Spleen (tissue), 11 donors: ENCODE results near the gene KHDRBS2. TPM values are rescaled to one million over a fixed set of nuclear protein-coding genes. Genes with fewer than 3 reads are reported as not detected.

Experiments
- DNase-seq: peaks from one replicate; pipeline ENCODE4 v3.0.0-alpha.2; 2020
- H3K27ac ChIP-seq, 8 donors: fragments of 200-600 bp; sonication (generic) in 7 of 8; 1 replicate in 4 of 8; 2 replicates in 4 of 8; pipeline versions ENCODE4 v1.5.0 to v1.8.0; 2016 to 2021; ENCODE audit warnings: inconsistent platforms in 4 of 8, mild to moderate bottlenecking in 4 of 8, moderate library complexity in 1 of 8
- H3K27me3 ChIP-seq, 7 donors: fragments of 200-600 bp; sonication (generic) in 6 of 7; replicated peaks in 1 of 7; 1 replicate in 4 of 7; 2 replicates in 3 of 7; pipeline versions ENCODE4 v1.5.0 to v1.8.0; 2016 to 2021; ENCODE audit warnings: inconsistent platforms in 3 of 7, mild to moderate bottlenecking in 1 of 7
- H3K36me3 ChIP-seq, 6 donors: fragments of 200-600 bp; sonication (generic) in 5 of 6; 1 replicate in 4 of 6; 2 replicates in 2 of 6; pipeline versions ENCODE4 v1.5.0 to v1.8.0; 2016 to 2021; ENCODE audit warnings: inconsistent platforms in 2 of 6
- H3K4me1 ChIP-seq, 6 donors: fragments of 200-600 bp; sonication (generic) in 5 of 6; 1 replicate in 3 of 6; 2 replicates in 3 of 6; pipeline versions ENCODE4 v1.5.0 to v1.8.0; 2016 to 2021; ENCODE audit warnings: inconsistent platforms in 3 of 6
- H3K4me3 ChIP-seq, 8 donors: fragments of 200-600 bp; sonication (generic) in 7 of 8; 1 replicate in 4 of 8; 2 replicates in 4 of 8; pipeline versions ENCODE4 v1.5.0 to v1.8.0; 2016 to 2021; ENCODE audit warnings: inconsistent platforms in 4 of 8, mild to moderate bottlenecking in 4 of 8, moderate library complexity in 2 of 8
- H3K9me3 ChIP-seq, 8 donors: fragments of 200-600 bp; sonication (generic) in 7 of 8; 1 replicate in 4 of 8; 2 replicates in 4 of 8; pipeline versions ENCODE4 v1.5.0 to v1.8.0; 2016 to 2021; ENCODE audit warnings: inconsistent platforms in 4 of 8
- CTCF ChIP-seq, 11 experiments: fragments of 200-600 bp in 7 of 11; fragments of 450-650 bp in 4 of 11; sonication (generic) in 4 of 11; IDR thresholded peaks in 8 of 11; conservative IDR thresholded peaks in 3 of 11; 1 replicate in 7 of 11; 2 replicates in 4 of 11; pipeline versions ENCODE4 v1.4.0 to v1.8.0; 2016 to 2021; ENCODE audit warnings: antibody characterized with exemption in 11 of 11, inconsistent platforms in 4 of 11, mild to moderate bottlenecking in 1 of 11
- POLR2A ChIP-seq, 3 donors: fragments of 450-650 bp; IDR thresholded peaks; one replicate each; pipeline ENCODE4 v1.5.1; 2017; ENCODE audit warnings: antibody characterized with exemption in 3 of 3, mild to moderate bottlenecking in 1 of 3
- POLR2AphosphoS5 ChIP-seq, 3 donors: sonication (generic); formaldehyde crosslinking; IDR thresholded peaks; one replicate each; pipeline ENCODE4 v1.5.1; 2017; ENCODE audit warnings: antibody characterized with exemption in 3 of 3
- WGBS, 5 donors: extraction: QIAGEN DNeasy Blood & Tissue Kit in 3 of 5; methylation state at CpG; one replicate each; pipeline versions ENCODE4 v1.1.5 to v1.1.7; 2013 to 2018; 5-methylcytosine and 5-hydroxymethylcytosine counted together
- intact Hi-C: fragments of 100-400 bp; cut with DNase I; formaldehyde crosslinking; loops from one replicate; pipeline ENCODE4 v1.15.0; 2023; ENCODE audit warnings: low total_unique reads
- polyA plus RNA-seq, 3 donors: library from polyadenylated mRNA; stranded (reverse); fragments of 200-250 nt; gene quantifications; one replicate each; pipeline ENCODE4 v1.2.1, GENCODE V29; 2013
- total RNA-seq, 7 donors: library from RNA; depleted of rRNA in 3 of 7; stranded (reverse); fragments of >200 nt in 3 of 7; fragmentation: NEBNext Ultra II Directional in 4 of 7; extraction: Animal tissue kit (Norgen Biotek cat#: 25700) in 4 of 7; gene quantifications; one replicate each; pipeline versions ENCODE4 v1.1.0 to v1.2.1, GENCODE V29; 2016 to 2021
- donor health status: healthy with polysubstance abuse.
- donor health status: DM: no; HTN: no; CAD: no; lungs with moderate emphysema.
- donor health status: DM: no; HTN: no; CAD: no.
- donor health status: Bipolar disorder and iron deficiency.
- donor health status: healthy.
- donor health status: DM: no; HTN: no; CAD: no.
- donor health status: DM: yes; HTN: yes; CAD: no.

KHDRBS2 gene
- total and polyA plus RNA-seq, 10 donors: 1.0 to 11.7 (median 3.9) TPM

GRCh38 chr6:62192593-62192992 lies 93.4 kb downstream of the KHDRBS2 start:
- Histone ChIP-seq H3K27me3 (no peaks in the 10 kb centered on the region), H3K4me1 (no peaks in the 10 kb centered on the region), H3K9me3 (peaks cover 0 to 7% (median 3%) of the 10 kb centered on the region in 8 donors), H3K27ac (no peak overlapping the region), H3K36me3 (no peaks in the 10 kb centered on the region), H3K4me3 (no peak overlapping the region)
- no peak for DNase-seq
- no peak for TF ChIP-seq POLR2A (IDR thresholded peaks at IDR 0.05)
- TF ChIP-seq POLR2AphosphoS5 (IDR thresholded peaks at IDR 0.05): no peak
- TF ChIP-seq CTCF (IDR thresholded peaks at IDR 0.05 in 8 of 11, conservative IDR thresholded peaks at IDR 0.05 in 3 of 11): no peak
- WGBS, 5 donors: 80 to 89% (median 85%) methylated on average over 1 of the region's 1 CpG
- intact Hi-C loops: no loop called here

- Histone ChIP-seq H3K27me3 (no peaks in the 10 kb centered on the region), H3K36me3 (no peaks in the 10 kb centered on the region), H3K4me3 (no peak overlapping the region), H3K4me1 (no peaks in the 10 kb centered on the region), H3K9me3 (no peaks in the 10 kb centered on the region), H3K27ac (no peak overlapping the region)
- TF ChIP-seq POLR2AphosphoS5 (IDR thresholded peaks at IDR 0.05): no peak
- TF ChIP-seq POLR2A (IDR thresholded peaks at IDR 0.05): no peak
- TF ChIP-seq CTCF (IDR thresholded peaks at IDR 0.05 in 8 of 11, conservative IDR thresholded peaks at IDR 0.05 in 3 of 11): no peak
- 64 to 87% (median 79%) methylated on average over 1 of the region's 1 CpG for WGBS, 5 donors
- no peak for DNase-seq
- intact Hi-C loops: no loop called here
Measured at GRCh38 chr6:62175195-62175594, 110.8 kb downstream of the KHDRBS2 start.

GRCh38 chr6:62174548-62174947 lies 111.5 kb downstream of the KHDRBS2 start:
- Histone ChIP-seq H3K4me3 (no peak overlapping the region), H3K36me3 (no peaks in the 10 kb centered on the region), H3K9me3 (no peaks in the 10 kb centered on the region), H3K27me3 (no peaks in the 10 kb centered on the region), H3K27ac (no peak overlapping the region), H3K4me1 (no peaks in the 10 kb centered on the region)
- no peak for DNase-seq
- intact Hi-C loops: no loop called here
- no peak for TF ChIP-seq POLR2A (IDR thresholded peaks at IDR 0.05)
- TF ChIP-seq CTCF (IDR thresholded peaks at IDR 0.05 in 8 of 11, conservative IDR thresholded peaks at IDR 0.05 in 3 of 11): no peak
- TF ChIP-seq POLR2AphosphoS5 (IDR thresholded peaks at IDR 0.05): no peak

- WGBS, 5 donors: 68 to 76% (median 72%) methylated on average over 4 of the region's 4 CpGs
- TF ChIP-seq CTCF (IDR thresholded peaks at IDR 0.05 in 8 of 11, conservative IDR thresholded peaks at IDR 0.05 in 3 of 11) (no peak), POLR2A (IDR thresholded peaks at IDR 0.05) (no peak), POLR2AphosphoS5 (IDR thresholded peaks at IDR 0.05) (no peak)
- intact Hi-C loops: no loop called here
- Histone ChIP-seq H3K27ac (no peak overlapping the region), H3K36me3 (peaks cover 0 to 1% (median 0%) of the 10 kb centered on the region in 6 donors), H3K9me3 (peaks cover 0 to 6% (median 4%) of the 10 kb centered on the region in 8 donors), H3K4me1 (no peaks in the 10 kb centered on the region), H3K27me3 (no peaks in the 10 kb centered on the region), H3K4me3 (no peak overlapping the region)
- no peak for DNase-seq
Measured at GRCh38 chr6:62167736-62168135, 118.3 kb downstream of the KHDRBS2 start.
